Vagina (tissue), 2 donors: ENCODE results near the gene DOCK11.

Source experiments
- POLR2A ChIP-seq, 2 donors: fragments of 450-650 bp; IDR thresholded peaks; one replicate each; pipeline ENCODE4 v1.6.1; 2017; ENCODE audit warnings: antibody characterized with exemption in 2 of 2, mild to moderate bottlenecking in 2 of 2, moderate library complexity in 2 of 2
- POLR2AphosphoS5 ChIP-seq, 2 donors: sonication (generic); formaldehyde crosslinking; IDR thresholded peaks; one replicate each; pipeline ENCODE4 v1.9.0; 2017; ENCODE audit warnings: antibody characterized with exemption in 2 of 2, mild to moderate bottlenecking in 2 of 2, low read depth in 1 of 2; ENCODE audit not compliant: insufficient read depth in 1 of 2
- TF ChIP-seq, protein P1 (sequence below), 3 experiments: fragments of 450-650 bp in 2 of 3; fragments of 200-600 bp in 1 of 3; sonication (generic) in 1 of 3; IDR thresholded peaks; one replicate each; pipeline ENCODE4 v1.5.1; 2017 to 2019; ENCODE audit warnings: antibody characterized with exemption in 3 of 3, mild to moderate bottlenecking in 2 of 3, moderate library complexity in 2 of 3

DNA sequence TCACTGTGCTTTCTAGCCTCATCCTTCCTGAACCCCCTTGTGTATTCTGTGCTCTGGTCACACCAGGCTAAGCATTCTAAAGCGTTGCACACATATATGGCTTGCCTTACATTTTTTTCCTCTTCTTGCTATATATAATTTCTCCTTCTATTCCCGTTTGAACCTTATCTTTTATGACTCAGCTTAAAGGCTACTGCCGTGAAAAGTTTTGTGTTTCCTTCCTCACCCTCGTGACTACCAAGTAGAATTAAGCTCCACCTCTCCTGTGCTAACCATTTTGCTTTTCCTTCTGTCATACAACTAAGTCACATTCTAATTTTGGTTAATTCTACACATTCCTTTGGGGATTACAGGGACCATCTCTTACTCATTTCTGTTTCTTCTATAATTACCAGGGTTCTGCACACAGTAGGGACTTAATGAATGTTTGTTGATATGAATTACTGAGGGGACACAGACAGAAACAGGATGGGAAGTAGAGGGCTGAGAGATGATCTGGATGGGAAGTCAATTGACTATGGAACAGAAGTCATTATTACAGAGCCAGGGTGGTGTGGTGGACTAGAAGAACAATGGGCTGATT is 67.1 kb downstream of the DOCK11 start:
- TF ChIP-seq POLR2A (IDR thresholded peaks at IDR 0.05), result no peak
- TF ChIP-seq, protein P1, sequence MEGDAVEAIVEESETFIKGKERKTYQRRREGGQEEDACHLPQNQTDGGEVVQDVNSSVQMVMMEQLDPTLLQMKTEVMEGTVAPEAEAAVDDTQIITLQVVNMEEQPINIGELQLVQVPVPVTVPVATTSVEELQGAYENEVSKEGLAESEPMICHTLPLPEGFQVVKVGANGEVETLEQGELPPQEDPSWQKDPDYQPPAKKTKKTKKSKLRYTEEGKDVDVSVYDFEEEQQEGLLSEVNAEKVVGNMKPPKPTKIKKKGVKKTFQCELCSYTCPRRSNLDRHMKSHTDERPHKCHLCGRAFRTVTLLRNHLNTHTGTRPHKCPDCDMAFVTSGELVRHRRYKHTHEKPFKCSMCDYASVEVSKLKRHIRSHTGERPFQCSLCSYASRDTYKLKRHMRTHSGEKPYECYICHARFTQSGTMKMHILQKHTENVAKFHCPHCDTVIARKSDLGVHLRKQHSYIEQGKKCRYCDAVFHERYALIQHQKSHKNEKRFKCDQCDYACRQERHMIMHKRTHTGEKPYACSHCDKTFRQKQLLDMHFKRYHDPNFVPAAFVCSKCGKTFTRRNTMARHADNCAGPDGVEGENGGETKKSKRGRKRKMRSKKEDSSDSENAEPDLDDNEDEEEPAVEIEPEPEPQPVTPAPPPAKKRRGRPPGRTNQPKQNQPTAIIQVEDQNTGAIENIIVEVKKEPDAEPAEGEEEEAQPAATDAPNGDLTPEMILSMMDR (IDR thresholded peaks at IDR 0.05), result no peak
- TF ChIP-seq POLR2AphosphoS5 (IDR thresholded peaks at IDR 0.05; ENCODE audit: insufficient read depth in 1 of 2, low read depth in 1 of 2), result no peak
